ENCODE measurements around the gene CLEC2L. TPM values are rescaled to one million over a fixed set of nuclear protein-coding genes. Genes with fewer than 3 reads are reported as not detected.

CLEC2L gene
- total RNA-seq, 1 experiment from 2014 or later, result not detected

DNA sequence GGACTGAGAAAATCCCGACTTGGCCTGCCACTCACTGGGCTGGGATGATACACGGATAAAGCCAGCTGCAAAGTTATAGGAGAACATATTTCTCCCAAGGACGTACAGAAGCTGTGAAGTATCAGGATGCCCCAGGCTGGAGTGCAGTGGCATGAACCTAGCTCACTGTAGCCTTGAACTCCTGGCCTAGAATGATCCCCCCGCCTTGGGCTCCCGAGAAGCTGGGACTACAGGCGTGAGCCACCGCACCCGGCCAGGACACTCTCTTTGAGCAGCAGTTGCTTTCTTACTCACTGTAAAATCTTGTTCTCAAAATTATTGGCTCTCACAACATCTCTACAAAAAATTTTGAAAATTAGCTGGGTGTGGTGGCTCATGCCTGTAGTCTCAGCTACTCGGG is 50.4 kb downstream of the CLEC2L start (continued):
- no peak for TF ChIP-seq SIN3A (IDR thresholded peaks at IDR 0.05; ENCODE audit: low read depth)
- TF ChIP-seq POLR2A (IDR thresholded peaks at IDR 0.05; ENCODE audit: borderline replicate concordance, extremely low read depth, insufficient read depth, insufficient read length), result no peak
- TF ChIP-seq EZH2 (IDR thresholded peaks at IDR 0.05), result no peak
- TF ChIP-seq, protein P1, sequence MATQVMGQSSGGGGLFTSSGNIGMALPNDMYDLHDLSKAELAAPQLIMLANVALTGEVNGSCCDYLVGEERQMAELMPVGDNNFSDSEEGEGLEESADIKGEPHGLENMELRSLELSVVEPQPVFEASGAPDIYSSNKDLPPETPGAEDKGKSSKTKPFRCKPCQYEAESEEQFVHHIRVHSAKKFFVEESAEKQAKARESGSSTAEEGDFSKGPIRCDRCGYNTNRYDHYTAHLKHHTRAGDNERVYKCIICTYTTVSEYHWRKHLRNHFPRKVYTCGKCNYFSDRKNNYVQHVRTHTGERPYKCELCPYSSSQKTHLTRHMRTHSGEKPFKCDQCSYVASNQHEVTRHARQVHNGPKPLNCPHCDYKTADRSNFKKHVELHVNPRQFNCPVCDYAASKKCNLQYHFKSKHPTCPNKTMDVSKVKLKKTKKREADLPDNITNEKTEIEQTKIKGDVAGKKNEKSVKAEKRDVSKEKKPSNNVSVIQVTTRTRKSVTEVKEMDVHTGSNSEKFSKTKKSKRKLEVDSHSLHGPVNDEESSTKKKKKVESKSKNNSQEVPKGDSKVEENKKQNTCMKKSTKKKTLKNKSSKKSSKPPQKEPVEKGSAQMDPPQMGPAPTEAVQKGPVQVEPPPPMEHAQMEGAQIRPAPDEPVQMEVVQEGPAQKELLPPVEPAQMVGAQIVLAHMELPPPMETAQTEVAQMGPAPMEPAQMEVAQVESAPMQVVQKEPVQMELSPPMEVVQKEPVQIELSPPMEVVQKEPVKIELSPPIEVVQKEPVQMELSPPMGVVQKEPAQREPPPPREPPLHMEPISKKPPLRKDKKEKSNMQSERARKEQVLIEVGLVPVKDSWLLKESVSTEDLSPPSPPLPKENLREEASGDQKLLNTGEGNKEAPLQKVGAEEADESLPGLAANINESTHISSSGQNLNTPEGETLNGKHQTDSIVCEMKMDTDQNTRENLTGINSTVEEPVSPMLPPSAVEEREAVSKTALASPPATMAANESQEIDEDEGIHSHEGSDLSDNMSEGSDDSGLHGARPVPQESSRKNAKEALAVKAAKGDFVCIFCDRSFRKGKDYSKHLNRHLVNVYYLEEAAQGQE (IDR thresholded peaks at IDR 0.05; ENCODE audit: low read depth), result no peak
- TF ChIP-seq SRF (IDR thresholded peaks at IDR 0.05; ENCODE audit: low read depth), result no peak

DNA sequence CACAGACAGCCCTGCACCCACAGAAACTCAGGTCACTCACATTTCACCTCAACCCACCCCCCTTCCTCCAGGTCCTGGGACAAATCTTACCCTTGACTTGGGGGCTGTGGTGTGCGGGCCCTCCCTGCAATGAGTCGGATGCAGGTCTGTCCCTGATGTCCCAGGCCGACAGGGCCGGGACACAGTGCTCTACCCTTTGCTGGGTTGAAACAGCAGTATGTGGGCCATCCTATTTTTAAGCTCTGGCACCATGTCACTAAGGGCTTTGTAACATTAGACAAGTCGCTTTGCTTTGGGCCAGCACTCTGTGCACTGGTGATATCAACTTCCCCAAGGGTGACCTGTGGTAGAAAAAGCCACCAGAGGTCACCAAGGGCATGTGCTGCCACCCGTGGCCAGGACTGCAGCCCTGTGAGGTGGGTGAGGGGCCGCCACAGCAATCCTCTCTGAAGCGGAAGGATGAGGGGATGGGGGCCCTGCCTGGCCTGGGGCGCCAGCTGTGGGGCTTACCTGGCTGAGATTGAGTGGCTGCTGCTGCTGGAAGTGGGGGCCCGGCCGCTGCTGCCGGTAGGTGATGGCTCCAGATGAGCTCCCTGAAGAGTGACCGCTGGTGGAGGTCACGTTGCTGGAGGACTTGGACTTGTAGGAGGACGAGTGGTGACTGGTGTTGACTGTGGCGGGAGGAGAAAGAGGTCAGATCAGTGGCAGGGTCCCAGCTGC is 51.3 kb downstream of the CLEC2L start:
- ChIA-PET POLR2A (no interaction called here), RAD21 (ENCODE audit: low non-redundant PET in 1 of 2, low total read pairs in 2 of 2, uncharacterized antibody in 2 of 2, unreplicated experiment in 2 of 2) (no interaction called here), CTCF (no interaction called here)
- DNase-seq (ENCODE audit: low read depth, low spot score) (no peak), ATAC-seq (no peak)
- intact Hi-C loops (cut with micrococcal nuclease), result no loop called here
- Histone ChIP-seq H2AFZ (ENCODE audit: low read depth, low read length, poor library complexity, severe bottlenecking) (no peak overlapping the region), H3K27me3 (ENCODE audit: insufficient read depth, low read length) (no peaks in the 10 kb centered on the region), H4K20me1 (ENCODE audit: insufficient read depth) (no peaks in the 10 kb centered on the region), H3K79me2 (ENCODE audit: insufficient read depth, low read length) (no peaks in the 10 kb centered on the region), H3K27ac (ENCODE audit: low read depth, low read length) (no peak overlapping the region), H3K9me3 (ENCODE audit: control insufficient read depth in 1 of 2, insufficient read depth in 1 of 2, low read depth in 1 of 2, low read length in 2 of 2) (no peaks in the 10 kb centered on the region), H3K36me3 (ENCODE audit: control insufficient read depth in 1 of 2, insufficient read depth in 2 of 2, low read length in 2 of 2) (no peaks in the 10 kb centered on the region; a peak in 1 of 4 replicates), H3K9ac (ENCODE audit: low read length) (no peak overlapping the region), H3K4me3 (replicated peaks in 1 of 2; ENCODE audit: low read depth in 1 of 2, low read length in 2 of 2) (no peak overlapping the region), H3K9me2 (ENCODE audit: insufficient read depth) (no peaks in the 10 kb centered on the region), H3K4me2 (ENCODE audit: low read length) (no peak overlapping the region), H3K4me1 (ENCODE audit: control insufficient read depth in 1 of 2, insufficient read depth in 2 of 2, low read length in 2 of 2) (no peaks in the 10 kb centered on the region)
- TF ChIP-seq SP1 (IDR thresholded peaks at IDR 0.05; ENCODE audit: low read depth) (no peak), ZFX (IDR thresholded peaks at IDR 0.05) (no peak), SRF (IDR thresholded peaks at IDR 0.05; ENCODE audit: low read depth) (no peak), TCF7L2 (IDR thresholded peaks at IDR 0.05; ENCODE audit: borderline replicate concordance, extremely low read depth, insufficient read depth, insufficient read length) (no peak), ELF1 (IDR thresholded peaks at IDR 0.05; ENCODE audit: borderline replicate concordance, low read depth) (no peak), EZH2phosphoT487 (IDR thresholded peaks at IDR 0.05; ENCODE audit: borderline replicate concordance) (no peak), SIN3A (IDR thresholded peaks at IDR 0.05; ENCODE audit: low read depth) (no peak), POLR2AphosphoS5 (IDR thresholded peaks at IDR 0.05; ENCODE audit: low read depth, low read length) (no peak), YY1 (IDR thresholded peaks at IDR 0.05; ENCODE audit: extremely low read depth, insufficient replicate concordance, low read depth, low read length) (no peak), ZNF274 (IDR thresholded peaks at IDR 0.05; ENCODE audit: low read depth, low read length) (no peak), POLR2A (IDR thresholded peaks at IDR 0.05; ENCODE audit: borderline replicate concordance, extremely low read depth, insufficient read depth, insufficient read length) (no peak), CBX3 (IDR thresholded peaks at IDR 0.05; ENCODE audit: low read depth) (no peak), EZH2 (IDR thresholded peaks at IDR 0.05) (no peak)
- TF ChIP-seq, protein P2, sequence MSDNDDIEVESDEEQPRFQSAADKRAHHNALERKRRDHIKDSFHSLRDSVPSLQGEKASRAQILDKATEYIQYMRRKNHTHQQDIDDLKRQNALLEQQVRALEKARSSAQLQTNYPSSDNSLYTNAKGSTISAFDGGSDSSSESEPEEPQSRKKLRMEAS (IDR thresholded peaks at IDR 0.05), result no peak
- TF ChIP-seq, protein P3, sequence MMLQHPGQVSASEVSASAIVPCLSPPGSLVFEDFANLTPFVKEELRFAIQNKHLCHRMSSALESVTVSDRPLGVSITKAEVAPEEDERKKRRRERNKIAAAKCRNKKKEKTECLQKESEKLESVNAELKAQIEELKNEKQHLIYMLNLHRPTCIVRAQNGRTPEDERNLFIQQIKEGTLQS (IDR thresholded peaks at IDR 0.05), result no peak
- TF ChIP-seq, protein P4, sequence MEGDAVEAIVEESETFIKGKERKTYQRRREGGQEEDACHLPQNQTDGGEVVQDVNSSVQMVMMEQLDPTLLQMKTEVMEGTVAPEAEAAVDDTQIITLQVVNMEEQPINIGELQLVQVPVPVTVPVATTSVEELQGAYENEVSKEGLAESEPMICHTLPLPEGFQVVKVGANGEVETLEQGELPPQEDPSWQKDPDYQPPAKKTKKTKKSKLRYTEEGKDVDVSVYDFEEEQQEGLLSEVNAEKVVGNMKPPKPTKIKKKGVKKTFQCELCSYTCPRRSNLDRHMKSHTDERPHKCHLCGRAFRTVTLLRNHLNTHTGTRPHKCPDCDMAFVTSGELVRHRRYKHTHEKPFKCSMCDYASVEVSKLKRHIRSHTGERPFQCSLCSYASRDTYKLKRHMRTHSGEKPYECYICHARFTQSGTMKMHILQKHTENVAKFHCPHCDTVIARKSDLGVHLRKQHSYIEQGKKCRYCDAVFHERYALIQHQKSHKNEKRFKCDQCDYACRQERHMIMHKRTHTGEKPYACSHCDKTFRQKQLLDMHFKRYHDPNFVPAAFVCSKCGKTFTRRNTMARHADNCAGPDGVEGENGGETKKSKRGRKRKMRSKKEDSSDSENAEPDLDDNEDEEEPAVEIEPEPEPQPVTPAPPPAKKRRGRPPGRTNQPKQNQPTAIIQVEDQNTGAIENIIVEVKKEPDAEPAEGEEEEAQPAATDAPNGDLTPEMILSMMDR (IDR thresholded peaks at IDR 0.05 in 2 of 3, conservative IDR thresholded peaks at IDR 0.05 in 1 of 3; ENCODE audit: borderline replicate concordance in 1 of 3, insufficient read depth in 1 of 3, low read depth in 2 of 3, low read length in 2 of 3), result no peak
- BruUV-seq (replicated peaks), result no TSS peak

Data from HCT116 (cell line).